ENCODE measurements around the gene EFHC2.
"Not testable (repeated sequence)": the region's sequence is repeated elsewhere in the genome, so short reads cannot be mapped to it uniquely, and the experiment has no call there.

The EFHC2 gene

GRCh38 chrX:44202596-44202995 lies 140.9 kb downstream of the EFHC2 start:
- no peak overlapping the region for H3K4me3 ChIP-seq (replicated peaks; ENCODE audit: low read depth, low read length)
- DNase-seq (ENCODE audit: extremely low read depth, low read depth), result no peak
- TF ChIP-seq CTCF (IDR thresholded peaks at IDR 0.05; ENCODE audit: low read depth, low read length, missing control alignments), result no peak

- DNase-seq (ENCODE audit: extremely low read depth, low read depth), result no peak
- TF ChIP-seq CTCF (IDR thresholded peaks at IDR 0.05; ENCODE audit: low read depth, low read length, missing control alignments), result no peak
Observed at GRCh38 chrX:44189116-44189515, 154.4 kb downstream of the EFHC2 start.

DNA sequence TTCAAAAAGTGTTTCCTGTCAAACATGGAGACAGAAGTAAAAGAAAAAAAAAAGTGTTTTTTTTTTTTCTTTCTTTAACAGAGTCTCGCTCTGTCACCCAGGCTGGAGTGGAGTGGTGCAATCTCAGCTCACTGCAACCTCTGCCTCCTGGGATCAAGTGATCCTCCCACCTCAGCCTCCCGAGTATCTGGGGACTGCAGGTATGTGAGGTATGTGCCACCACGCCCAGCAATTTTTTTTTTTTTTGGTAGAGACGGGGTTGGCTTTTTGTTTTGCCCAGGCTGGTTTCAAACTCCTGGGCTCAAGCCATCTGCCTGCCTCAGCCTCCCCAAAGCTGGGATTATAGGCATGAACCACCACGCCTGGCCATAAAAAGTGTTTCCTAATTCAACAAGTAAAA lies 155.6 kb downstream of the EFHC2 start:
- DNase-seq (ENCODE audit: extremely low read depth, low read depth); H3K4me3 ChIP-seq (replicated peaks; ENCODE audit: low read depth, low read length): not testable (repeated sequence)

More at GRCh38 chrX:44189116-44189515, 154.4 kb downstream of the EFHC2 start:
- H3K4me3 ChIP-seq (replicated peaks; ENCODE audit: low read depth, low read length), result no peak overlapping the region

DNA sequence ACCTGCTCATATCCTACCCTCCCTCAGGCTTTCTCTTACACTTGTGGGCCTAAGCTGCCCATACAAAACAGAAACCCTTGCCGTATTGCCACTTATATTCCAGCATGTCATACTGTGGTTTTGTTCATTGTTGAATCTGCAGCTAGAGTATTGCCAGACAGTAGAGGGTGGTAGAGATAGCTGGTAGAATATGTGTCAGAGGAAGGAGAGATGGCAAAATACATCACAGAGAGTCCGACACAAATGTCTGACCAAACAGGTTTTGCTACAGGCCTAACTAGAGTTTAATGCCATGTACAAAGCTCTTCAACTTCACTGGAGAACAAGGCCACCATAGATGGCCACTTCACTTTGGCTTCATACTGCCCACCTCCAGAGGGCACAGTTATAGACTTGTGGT lies 160.1 kb downstream of the EFHC2 start:
- DNase-seq (ENCODE audit: extremely low read depth, low read depth), result no peak
- no peak overlapping the region for H3K4me3 ChIP-seq (replicated peaks; ENCODE audit: low read depth, low read length)

GRCh38 chrX:44178274-44179053 lies 165.0 kb downstream of the EFHC2 start:
- DNase-seq (ENCODE audit: extremely low read depth, low read depth), result no peak
- no peak for TF ChIP-seq CTCF (IDR thresholded peaks at IDR 0.05; ENCODE audit: low read depth, low read length, missing control alignments)
- H3K4me3 ChIP-seq (replicated peaks; ENCODE audit: low read depth, low read length), result no peak overlapping the region

More for the DNA sequence above, 160.1 kb downstream of the EFHC2 start:
- TF ChIP-seq CTCF (IDR thresholded peaks at IDR 0.05; ENCODE audit: low read depth, low read length, missing control alignments), result no peak

DNA sequence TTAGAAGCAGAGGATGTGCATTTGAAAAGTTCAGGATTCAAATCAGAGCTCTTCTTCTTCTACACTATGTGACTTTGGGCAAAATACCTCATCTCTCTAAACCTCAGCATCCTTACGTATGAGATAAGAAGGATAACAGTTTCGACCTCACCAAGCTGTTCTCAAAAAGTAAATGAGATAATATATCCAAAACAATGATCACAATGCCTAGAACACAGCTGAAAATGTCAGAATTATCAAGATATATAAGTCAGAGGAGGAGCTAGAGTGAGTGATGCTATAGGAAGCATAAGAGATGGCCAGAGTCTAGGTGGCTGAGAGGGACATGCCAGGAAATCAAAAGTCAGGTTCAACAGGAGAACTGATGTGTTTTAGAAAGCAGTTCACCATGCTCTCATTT lies 168.0 kb downstream of the EFHC2 start:
- no peak for TF ChIP-seq CTCF (IDR thresholded peaks at IDR 0.05; ENCODE audit: low read depth, low read length, missing control alignments)
- no peak overlapping the region for H3K4me3 ChIP-seq (replicated peaks; ENCODE audit: low read depth, low read length)
- DNase-seq (ENCODE audit: extremely low read depth, low read depth), result no peak

DNA sequence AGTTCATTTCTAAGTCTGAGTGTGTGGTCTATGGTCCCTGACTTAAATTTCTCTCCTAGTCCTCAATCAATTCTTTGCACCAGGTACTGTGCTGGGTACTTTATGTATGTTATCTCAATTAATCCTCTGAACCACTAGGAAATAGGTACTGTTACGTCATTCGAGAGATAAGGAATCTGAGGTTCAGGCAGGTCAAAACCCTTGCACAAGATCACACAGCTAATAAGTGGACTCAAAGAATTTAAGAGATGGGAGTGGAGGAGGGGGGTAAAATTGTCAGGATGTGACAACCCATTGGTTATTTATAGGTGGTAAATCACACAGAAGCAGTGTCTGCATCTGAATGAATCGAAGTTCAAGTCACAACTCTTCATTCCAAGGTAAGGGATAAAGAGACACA lies 169.4 kb downstream of the EFHC2 start:
- H3K4me3 ChIP-seq (replicated peaks; ENCODE audit: low read depth, low read length), result no peak overlapping the region
- no peak for DNase-seq (ENCODE audit: extremely low read depth, low read depth)
- TF ChIP-seq CTCF (IDR thresholded peaks at IDR 0.05; ENCODE audit: low read depth, low read length, missing control alignments), result no peak
